ENCODE data around the gene PALD1. TPM values are rescaled to one million over a fixed set of nuclear protein-coding genes. Genes with fewer than 3 reads are reported as not detected.

The PALD1 gene
- total and polyA plus RNA-seq, 9 of the 15 experiments (the other 6 are each of a cell fraction or from before 2014, with no cell fraction given) = 0.03 to 0.29 (median 0.09) TPM; not detected in 2

- TF ChIP-seq ZNF592 (IDR thresholded peaks at IDR 0.05) = peak; percentile 42; the same call in 1 of the 2 replicates
- peak; percentile 97 for TF ChIP-seq NCOR1 (IDR thresholded peaks at IDR 0.05)
- no peak for TF ChIP-seq SMAD3 (CRISPR knock-in tag; conservative IDR thresholded peaks at IDR 0.05)
- peak; percentile 80 for TF ChIP-seq REST (IDR thresholded peaks at IDR 0.05; ENCODE audit: borderline replicate concordance)
- TF ChIP-seq REST (CRISPR knock-in tag; IDR thresholded peaks at IDR 0.05; ENCODE audit: low read depth) = peak; percentile 27; the same call in 1 of the 2 replicates
- TF ChIP-seq EP300 (IDR thresholded peaks at IDR 0.05; ENCODE audit: low read length) = peak; percentile 89
- no peak for TF ChIP-seq GMEB1 (CRISPR knock-in tag; IDR thresholded peaks at IDR 0.05)
- no peak for TF ChIP-seq NR0B1 (IDR thresholded peaks at IDR 0.05; ENCODE audit: partially characterized antibody)
- no peak; the same call in 1 of the 2 replicates for TF ChIP-seq C11orf30 (IDR thresholded peaks at IDR 0.05; ENCODE audit: low read depth)
- peak in 1 of 2 experiments; percentile 66; a peak in 3 of 4 replicates for TF ChIP-seq ARNT (IDR thresholded peaks at IDR 0.05)
Observed at GRCh38 chr10:70558871-70559810, 80.6 kb downstream of the PALD1 start (continued).
